ENCODE measurements around the gene CDC42BPG. TPM values are rescaled to one million over a fixed set of nuclear protein-coding genes. Genes with fewer than 3 reads are reported as not detected.

The CDC42BPG gene
- total and polyA plus RNA-seq, 10 of the 15 experiments (the other 5 are each of a cell fraction or from before 2014, with no cell fraction given) = 0.02 to 1.3 (median 0.09) TPM; not detected in 1

GRCh38 chr11:64892838-64893193, 48.4 kb upstream of the CDC42BPG start:
- ChIA-PET SMC1A (ENCODE audit: uncharacterized antibody, unreplicated experiment) (interaction anchor here (0.6 to 7.2 kb wide), 4 partner anchors 28 to 618 kb away, joined by 3 to 138 read pairs (median 8); no protein-coding TSS in a partner anchor), RAD21 (ENCODE audit: unreplicated experiment) (interaction anchor here (1.2 to 5.7 kb wide), 3 partner anchors 11 to 45 kb away, joined by 3 to 101 read pairs (median 3); no protein-coding TSS in a partner anchor), CTCF (interaction anchor here (0.5 to 30.0 kb wide), 6 partner anchors 8 to 121 kb away, joined by 3 to 1208 read pairs (median 13); partner anchors contain the start of genes ARL2, CDC42BPG and EHD1), POLR2A (interaction anchor here (0.8 to 1.7 kb wide), 5 partner anchors 19 to 47 kb away, joined by 3 to 5 read pairs (median 3); no protein-coding TSS in a partner anchor)
- 79% methylated on average over 10 of the region's 10 CpGs for WGBS (ENCODE audit: insufficient coverage, insufficient replicate concordance, low lambda C conversion rate, missing lambda C conversion rate)
- TF ChIP-seq YBX1 (IDR thresholded peaks at IDR 0.05) = no peak
- no peak for TF ChIP-seq RFX5 (IDR thresholded peaks at IDR 0.05; ENCODE audit: low read depth, low read length)
- no peak for TF ChIP-seq SRF (IDR thresholded peaks at IDR 0.05; ENCODE audit: low read depth in 2 of 2, low read length in 2 of 2)
- no peak for TF ChIP-seq RB1 (IDR thresholded peaks at IDR 0.05; ENCODE audit: borderline replicate concordance)
- no peak for TF ChIP-seq CHD1 (IDR thresholded peaks at IDR 0.05; ENCODE audit: low read depth, low read length)
- TF ChIP-seq ZNF217 (IDR thresholded peaks at IDR 0.05) = no peak
- TF ChIP-seq IRF4 (IDR thresholded peaks at IDR 0.05; ENCODE audit: low read depth, low read length) = no peak
- no peak for TF ChIP-seq EGR1 (IDR thresholded peaks at IDR 0.05; ENCODE audit: borderline replicate concordance in 1 of 2, low read depth in 2 of 2, low read length in 2 of 2)
- no peak for TF ChIP-seq POU2F2 (IDR thresholded peaks at IDR 0.05; ENCODE audit: borderline replicate concordance, low read depth, low read length)
- no peak for TF ChIP-seq MYB (IDR thresholded peaks at IDR 0.05; ENCODE audit: borderline replicate concordance, low read depth, low read length)
- no peak for TF ChIP-seq TBL1XR1 (IDR thresholded peaks at IDR 0.05; ENCODE audit: low read depth, low read length)
- peaks cover 7% of the 10 kb centered on the region for H3K4me1 ChIP-seq (ENCODE audit: control insufficient read depth, insufficient read depth, low read length)
- intact Hi-C loops (cut with micrococcal nuclease; ENCODE audit: unreplicated experiment) (no loop called here), in situ Hi-C loops (cut with MboI) (loop anchor here (5.0 kb wide), 1 partner anchor 46 kb away; no protein-coding TSS in a partner anchor)
- no peak overlapping the region for H3K9ac ChIP-seq (ENCODE audit: control insufficient read depth, insufficient read depth, low read length)
- H3K4me2 ChIP-seq (ENCODE audit: control insufficient read depth, insufficient read depth) = no peak overlapping the region
- no peaks in the 10 kb centered on the region for H3K9me3 ChIP-seq (replicated peaks; ENCODE audit: control insufficient read depth, insufficient read depth, low read length)
- H3K79me2 ChIP-seq (ENCODE audit: control insufficient read depth, insufficient read depth, low read length) = no peaks in the 10 kb centered on the region
- H3K36me3 ChIP-seq (ENCODE audit: control insufficient read depth in 2 of 2, insufficient read depth in 2 of 2, low read length in 1 of 2) = no peaks in the 10 kb centered on the region
- no peaks in the 10 kb centered on the region for H3K27me3 ChIP-seq (replicated peaks in 1 of 2; ENCODE audit: control insufficient read depth in 2 of 2, insufficient read depth in 2 of 2, low read length in 1 of 2)
- H3K4me3 ChIP-seq = no peak overlapping the region
- BruUV-seq (replicated peaks) = no TSS peak
- H3K27ac ChIP-seq (ENCODE audit: control insufficient read depth, insufficient read depth) = no peak overlapping the region
- FAIRE-seq = no peak
- no peaks in the 10 kb centered on the region for H4K20me1 ChIP-seq (ENCODE audit: control insufficient read depth, insufficient read depth)
- ATAC-seq = no peak
- H2AFZ ChIP-seq (ENCODE audit: control insufficient read depth, low read depth, low read length) = no peak overlapping the region
- no peak for DNase-seq (ENCODE audit: low read depth, low spot score)
